Activated CD8-positive, alpha-beta memory T cell treated with anti-CD3 and anti-CD28 coated beads for 36 hours (primary cell): ENCODE measurements around the gene JAM3. TPM values are rescaled to one million over a fixed set of nuclear protein-coding genes. Genes with fewer than 3 reads are reported as not detected.

Source experiments
- CTCF ChIA-PET: fragments of 350-600 bp; sonication (Branson Sonifier 250); formaldehyde crosslinking; loops from one replicate; lab custom pipeline; 2021; ENCODE audit warnings: antibody characterized with exemption; lab: Charles Lee
- POLR2A ChIA-PET: fragments of 350-600 bp; sonication (Branson Sonifier 250); formaldehyde crosslinking; loops from one replicate; lab custom pipeline; 2021; ENCODE audit warnings: antibody characterized with exemption; lab: Charles Lee
- total RNA-seq, 2 experiments: library from RNA; stranded (reverse); gene quantifications; one replicate each; pipeline ENCODE4 v1.2.3, GENCODE V29; 2021

The JAM3 gene
- total RNA-seq = 10 to 100 TPM; 14.6 to 15.0 TPM

- ChIA-PET CTCF (interaction anchor here (0.8 to 1.5 kb wide), 2 partner anchors 18 to 121 kb away, joined by 3 to 9 read pairs; no protein-coding TSS in a partner anchor), POLR2A (no interaction called here)
These were observed at the start of gene JAM3 for GRCh38 chr11:134068829-134069425. Gene JAM3 (plus strand): TSS chr11:134069072. CDS start chr11:134069084, 12 bp downstream.

GRCh38 chr11:134019500-134019899 lies 49.4 kb upstream of the JAM3 start:
- ChIA-PET CTCF (no interaction called here), POLR2A (no interaction called here)

- ChIA-PET POLR2A (no interaction called here), CTCF (no interaction called here)
These were observed 48.3 kb upstream of the JAM3 start for GRCh38 chr11:134020598-134020997.

- ChIA-PET CTCF (no interaction called here), POLR2A (no interaction called here)
These were observed 47.5 kb upstream of the JAM3 start for GRCh38 chr11:134021326-134021725.

- ChIA-PET CTCF (no interaction called here), POLR2A (no interaction called here)
These were observed 46.1 kb upstream of the JAM3 start for GRCh38 chr11:134022748-134023147.

- POLR2A ChIA-PET = no interaction called here
- CTCF ChIA-PET = interaction anchor here (1.6 kb wide), 1 partner anchor 97 kb away, joined by 6 read pairs; no protein-coding TSS in a partner anchor
These were observed 44.3 kb upstream of the JAM3 start for GRCh38 chr11:134024420-134025081.

- POLR2A ChIA-PET = no interaction called here
- CTCF ChIA-PET = interaction anchor here (1.6 kb wide), 1 partner anchor 97 kb away, joined by 6 read pairs; no protein-coding TSS in a partner anchor
These were observed 43.8 kb upstream of the JAM3 start for GRCh38 chr11:134025082-134025429.

- ChIA-PET POLR2A (no interaction called here), CTCF (no interaction called here)
These were observed 42.1 kb upstream of the JAM3 start for GRCh38 chr11:134026655-134027343.

- ChIA-PET POLR2A (no interaction called here), CTCF (no interaction called here)
These were observed 41.2 kb upstream of the JAM3 start for GRCh38 chr11:134027671-134028070.

- POLR2A ChIA-PET = no interaction called here
- CTCF ChIA-PET = no interaction called here
These were observed 40.4 kb upstream of the JAM3 start for GRCh38 chr11:134028368-134028920.

GRCh38 chr11:134030853-134031252 lies 38.0 kb upstream of the JAM3 start:
- POLR2A ChIA-PET = no interaction called here

GRCh38 chr11:134032043-134032442 lies 36.8 kb upstream of the JAM3 start:
- ChIA-PET POLR2A (interaction anchor here (0.6 kb wide), 1 partner anchor 9 kb away, joined by 4 read pairs; no protein-coding TSS in a partner anchor), CTCF (interaction anchor here (0.7 kb wide), 1 partner anchor 19 kb away, joined by 4 read pairs; no protein-coding TSS in a partner anchor)

More at GRCh38 chr11:134030853-134031252, 38.0 kb upstream of the JAM3 start:
- CTCF ChIA-PET = interaction anchor here (1.7 kb wide), 1 partner anchor 20 kb away, joined by 6 read pairs; no protein-coding TSS in a partner anchor

- ChIA-PET POLR2A (interaction anchor here (0.6 kb wide), 1 partner anchor 9 kb away, joined by 4 read pairs; no protein-coding TSS in a partner anchor), CTCF (interaction anchor here (0.7 kb wide), 1 partner anchor 18 kb away, joined by 4 read pairs; no protein-coding TSS in a partner anchor)
These were observed 36.3 kb upstream of the JAM3 start for GRCh38 chr11:134032501-134033091.

GRCh38 chr11:134033276-134033675 lies 35.6 kb upstream of the JAM3 start:
- CTCF ChIA-PET = interaction anchor here (1.3 kb wide), 1 partner anchor 78 kb away, joined by 4 read pairs; no protein-coding TSS in a partner anchor
- POLR2A ChIA-PET = no interaction called here

GRCh38 chr11:134033696-134034491 lies 35.0 kb upstream of the JAM3 start:
- CTCF ChIA-PET = interaction anchor here (0.7 to 1.3 kb wide), 6 partner anchors 10 to 106 kb away, joined by 3 to 6 read pairs (median 4); no protein-coding TSS in a partner anchor

GRCh38 chr11:134034496-134035381 lies 34.1 kb upstream of the JAM3 start:
- POLR2A ChIA-PET = interaction anchor here (1.0 kb wide), 1 partner anchor 89 kb away, joined by 3 read pairs; no protein-coding TSS in a partner anchor
- CTCF ChIA-PET = interaction anchor here (0.7 to 2.0 kb wide), 7 partner anchors 9 to 107 kb away, joined by 3 to 6 read pairs (median 4); no protein-coding TSS in a partner anchor

More at GRCh38 chr11:134033696-134034491, 35.0 kb upstream of the JAM3 start:
- POLR2A ChIA-PET = interaction anchor here (1.0 kb wide), 1 partner anchor 88 kb away, joined by 3 read pairs; no protein-coding TSS in a partner anchor
